Pons (tissue), 1 donor: ENCODE measurements around the gene SUV39H2.
"Not testable (repeated sequence)": the region's sequence is repeated elsewhere in the genome, so short reads cannot be mapped to it uniquely, and the experiment has no call there.

Experiments
- DNase-seq: peaks from one replicate; pipeline ENCODE4 v3.0.0-alpha.2; 2016; ENCODE audit warnings: low spot score

SUV39H2 gene

GRCh38 chr10:14878266-14879123 lies at the start of gene SUV39H2:
Gene SUV39H2, plus strand, starts transcription at chr10:14878866. Its CDS starts 23 bp downstream, at chr10:14878889.
- peak; percentile 94 for DNase-seq

- DNase-seq: no peak
Observed at GRCh38 chr10:14833106-14833505, 45.6 kb upstream of the SUV39H2 start.

GRCh38 chr10:14836208-14836607 lies 42.5 kb upstream of the SUV39H2 start:
- DNase-seq: no peak

GRCh38 chr10:14837003-14837756 lies 41.5 kb upstream of the SUV39H2 start:
- peak; percentile 67 for DNase-seq

GRCh38 chr10:14837757-14838581 lies 40.7 kb upstream of the SUV39H2 start, which contains the start of the genes CDNF, HSPA14 and MSANTD7:
Gene CDNF, minus strand, starts transcription at chr10:14838037. Its CDS starts 91 bp downstream, at chr10:14837946.
Gene HSPA14, plus strand, starts transcription at chr10:14838306. Its CDS starts 97 bp downstream, at chr10:14838403.
Gene MSANTD7, plus strand, starts transcription at chr10:14838306. Its CDS starts 3,979 bp downstream, at chr10:14842285.
- peak; percentile 100 for DNase-seq

GRCh38 chr10:14838582-14839304 lies 39.9 kb upstream of the SUV39H2 start:
- peak; percentile 8 for DNase-seq

GRCh38 chr10:14839305-14839695 lies 39.4 kb upstream of the SUV39H2 start:
- DNase-seq: no peak

- no peak for DNase-seq
Observed at GRCh38 chr10:14840178-14840577, 38.5 kb upstream of the SUV39H2 start.

GRCh38 chr10:14843327-14843988 lies 35.2 kb upstream of the SUV39H2 start:
- no peak for DNase-seq

- no peak for DNase-seq
Observed at GRCh38 chr10:14844948-14845347, 33.7 kb upstream of the SUV39H2 start.

GRCh38 chr10:14852236-14852635 lies 26.4 kb upstream of the SUV39H2 start:
- no peak for DNase-seq

GRCh38 chr10:14855453-14855852 lies 23.2 kb upstream of the SUV39H2 start:
- DNase-seq: no peak

- DNase-seq: no peak
Observed at GRCh38 chr10:14858338-14858960, 20.2 kb upstream of the SUV39H2 start.

- no peak for DNase-seq
Observed at GRCh38 chr10:14859043-14859442, 19.6 kb upstream of the SUV39H2 start.

- DNase-seq: no peak
Observed at GRCh38 chr10:14859775-14860174, 18.9 kb upstream of the SUV39H2 start.

GRCh38 chr10:14860791-14861190 lies 17.9 kb upstream of the SUV39H2 start:
- DNase-seq: no peak

- not testable (repeated sequence) for DNase-seq
Observed at GRCh38 chr10:14864466-14864865, 14.2 kb upstream of the SUV39H2 start.

- DNase-seq: not testable (repeated sequence)
Observed at GRCh38 chr10:14864871-14865270, 13.8 kb upstream of the SUV39H2 start.

- DNase-seq: no peak
Observed at GRCh38 chr10:14873090-14873760, 5.4 kb upstream of the SUV39H2 start.

- DNase-seq: no peak
Observed at GRCh38 chr10:14875941-14876340, 2.7 kb upstream of the SUV39H2 start.
